IMR-90 (cell line): ENCODE data around the gene PKM.

Source experiments
- CEBPB ChIP-seq: IDR thresholded peaks from 2 replicates; pipeline ENCODE4 v1.6.1; 2012; ENCODE audit warnings: low read depth, low read length, improper control_type of control experiment
- POLR2A ChIP-seq: IDR thresholded peaks from 2 replicates; pipeline ENCODE4 v1.6.1; 2012; ENCODE audit warnings: mild to moderate bottlenecking, low read depth, low read length
- TF ChIP-seq, protein P1 (sequence below): conservative IDR thresholded peaks from 2 replicates; pipeline ENCODE4 v1.5.1; 2012; ENCODE audit warnings: mild to moderate bottlenecking, low read depth, low read length, improper control_type of control experiment

- TF ChIP-seq, protein P1, sequence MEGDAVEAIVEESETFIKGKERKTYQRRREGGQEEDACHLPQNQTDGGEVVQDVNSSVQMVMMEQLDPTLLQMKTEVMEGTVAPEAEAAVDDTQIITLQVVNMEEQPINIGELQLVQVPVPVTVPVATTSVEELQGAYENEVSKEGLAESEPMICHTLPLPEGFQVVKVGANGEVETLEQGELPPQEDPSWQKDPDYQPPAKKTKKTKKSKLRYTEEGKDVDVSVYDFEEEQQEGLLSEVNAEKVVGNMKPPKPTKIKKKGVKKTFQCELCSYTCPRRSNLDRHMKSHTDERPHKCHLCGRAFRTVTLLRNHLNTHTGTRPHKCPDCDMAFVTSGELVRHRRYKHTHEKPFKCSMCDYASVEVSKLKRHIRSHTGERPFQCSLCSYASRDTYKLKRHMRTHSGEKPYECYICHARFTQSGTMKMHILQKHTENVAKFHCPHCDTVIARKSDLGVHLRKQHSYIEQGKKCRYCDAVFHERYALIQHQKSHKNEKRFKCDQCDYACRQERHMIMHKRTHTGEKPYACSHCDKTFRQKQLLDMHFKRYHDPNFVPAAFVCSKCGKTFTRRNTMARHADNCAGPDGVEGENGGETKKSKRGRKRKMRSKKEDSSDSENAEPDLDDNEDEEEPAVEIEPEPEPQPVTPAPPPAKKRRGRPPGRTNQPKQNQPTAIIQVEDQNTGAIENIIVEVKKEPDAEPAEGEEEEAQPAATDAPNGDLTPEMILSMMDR = no peak
- TF ChIP-seq POLR2A (no peak), CEBPB (no peak)
Measured at GRCh38 chr15:72178976-72179585, 51.9 kb downstream of the PKM start.
